ENCODE measurements around the gene GINM1.

Gene GINM1

GRCh38 chr6:149600508-149600907 lies 34.3 kb downstream of the GINM1 start:
- no peak for DNase-seq

GRCh38 chr6:149608381-149608982 lies 42.3 kb downstream of the GINM1 start:
- no peak for DNase-seq

- DNase-seq: no peak
Observed at GRCh38 chr6:149614337-149614736, 48.2 kb downstream of the GINM1 start.

GRCh38 chr6:149615805-149616204 lies 49.6 kb downstream of the GINM1 start:
- no peak for DNase-seq

GRCh38 chr6:149627672-149628071 lies 61.5 kb downstream of the GINM1 start:
- DNase-seq: no peak

- DNase-seq: no peak
Observed at GRCh38 chr6:149628875-149629510, 62.8 kb downstream of the GINM1 start.

- DNase-seq: no peak
Observed at GRCh38 chr6:149634315-149634714, 68.1 kb downstream of the GINM1 start.

- DNase-seq: no peak
Observed at GRCh38 chr6:149636124-149636523, 69.9 kb downstream of the GINM1 start.
